Measurements from ENCODE around the gene ITGA11. TPM values are rescaled to one million over a fixed set of nuclear protein-coding genes. Genes with fewer than 3 reads are reported as not detected.

ITGA11 gene
- total and polyA plus RNA-seq, 2 of the 13 experiments (the other 11 are each of a cell fraction or from before 2014, with no cell fraction given) = not detected

DNA sequence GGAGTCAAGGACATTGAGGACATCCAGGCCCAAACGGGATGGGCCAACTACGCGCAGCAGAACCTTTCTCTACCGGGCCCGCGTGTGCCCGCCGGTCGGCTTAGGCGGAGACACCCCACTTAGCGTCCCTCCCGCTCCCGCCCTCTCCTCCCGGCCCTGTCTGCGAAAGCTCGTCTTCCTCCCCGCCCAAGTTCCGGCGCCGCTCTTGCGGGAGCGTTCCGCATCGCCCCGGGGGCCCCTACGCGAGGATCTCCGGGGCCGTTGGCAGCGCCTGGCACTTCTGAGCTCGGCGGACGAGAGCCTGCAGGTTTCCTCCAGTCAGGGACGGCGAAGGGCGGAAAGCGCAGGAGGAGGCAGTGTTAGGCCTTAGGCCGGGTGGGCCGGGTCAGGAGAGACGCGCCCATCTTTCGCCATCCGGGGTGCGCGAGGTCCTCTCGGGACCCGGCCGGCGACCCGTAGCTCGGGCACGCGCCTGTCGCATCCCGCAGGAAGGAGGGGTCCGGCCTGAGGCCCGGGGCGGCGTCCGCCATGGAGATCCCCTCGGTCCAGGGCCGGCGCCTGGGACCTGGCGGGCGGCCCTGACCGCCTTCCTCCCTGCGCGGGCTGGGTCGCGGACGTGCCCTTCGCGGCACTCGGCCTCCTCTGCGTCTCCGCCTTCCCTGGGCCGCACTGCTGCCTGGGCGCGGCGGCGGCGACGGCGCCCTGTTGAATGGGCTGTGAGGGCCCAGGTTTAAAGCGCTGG lies 154.2 kb downstream of the ITGA11 start, which contains the start of gene FEM1B (continued):
- TF ChIP-seq ZNF101 (CRISPR knock-in tag; IDR thresholded peaks at IDR 0.05; ENCODE audit: borderline replicate concordance, low read depth) = no peak
- peak; percentile 79; the same call in 1 of the 2 replicates for TF ChIP-seq KLF15 (CRISPR knock-in tag; IDR thresholded peaks at IDR 0.05; ENCODE audit: borderline replicate concordance)
- peak; percentile 36; the same call in 2 of the 3 replicates for TF ChIP-seq MXI1 (IDR thresholded peaks at IDR 0.05; ENCODE audit: borderline replicate concordance, low read depth, low read length)
- TF ChIP-seq EP300 (IDR thresholded peaks at IDR 0.05; ENCODE audit: low read depth in 2 of 2, low read length in 2 of 2) = peak; percentile 27 to 54; a peak in 1 of 4 replicates
- 0 out of 2 replicates have a peak, but pooled peaks have one; percentile 21 for TF ChIP-seq EP300 (CRISPR knock-in tag; IDR thresholded peaks at IDR 0.05; ENCODE audit: borderline replicate concordance)
- TF ChIP-seq EZH2 (conservative IDR thresholded peaks at IDR 0.05; ENCODE audit: low read depth, low read length) = no peak
- peak; percentile 94 for TF ChIP-seq ZNF274 (CRISPR knock-in tag; IDR thresholded peaks at IDR 0.05)
- TF ChIP-seq, protein P1, sequence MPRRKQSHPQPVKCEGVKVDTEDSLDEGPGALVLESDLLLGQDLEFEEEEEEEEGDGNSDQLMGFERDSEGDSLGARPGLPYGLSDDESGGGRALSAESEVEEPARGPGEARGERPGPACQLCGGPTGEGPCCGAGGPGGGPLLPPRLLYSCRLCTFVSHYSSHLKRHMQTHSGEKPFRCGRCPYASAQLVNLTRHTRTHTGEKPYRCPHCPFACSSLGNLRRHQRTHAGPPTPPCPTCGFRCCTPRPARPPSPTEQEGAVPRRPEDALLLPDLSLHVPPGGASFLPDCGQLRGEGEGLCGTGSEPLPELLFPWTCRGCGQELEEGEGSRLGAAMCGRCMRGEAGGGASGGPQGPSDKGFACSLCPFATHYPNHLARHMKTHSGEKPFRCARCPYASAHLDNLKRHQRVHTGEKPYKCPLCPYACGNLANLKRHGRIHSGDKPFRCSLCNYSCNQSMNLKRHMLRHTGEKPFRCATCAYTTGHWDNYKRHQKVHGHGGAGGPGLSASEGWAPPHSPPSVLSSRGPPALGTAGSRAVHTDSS (CRISPR knock-in tag; conservative IDR thresholded peaks at IDR 0.05) = no peak
- peak; percentile 11 to 32; a peak in 2 of 4 replicates for TF ChIP-seq NR2F1 (CRISPR knock-in tag; IDR thresholded peaks at IDR 0.05)
- TF ChIP-seq, protein P2, sequence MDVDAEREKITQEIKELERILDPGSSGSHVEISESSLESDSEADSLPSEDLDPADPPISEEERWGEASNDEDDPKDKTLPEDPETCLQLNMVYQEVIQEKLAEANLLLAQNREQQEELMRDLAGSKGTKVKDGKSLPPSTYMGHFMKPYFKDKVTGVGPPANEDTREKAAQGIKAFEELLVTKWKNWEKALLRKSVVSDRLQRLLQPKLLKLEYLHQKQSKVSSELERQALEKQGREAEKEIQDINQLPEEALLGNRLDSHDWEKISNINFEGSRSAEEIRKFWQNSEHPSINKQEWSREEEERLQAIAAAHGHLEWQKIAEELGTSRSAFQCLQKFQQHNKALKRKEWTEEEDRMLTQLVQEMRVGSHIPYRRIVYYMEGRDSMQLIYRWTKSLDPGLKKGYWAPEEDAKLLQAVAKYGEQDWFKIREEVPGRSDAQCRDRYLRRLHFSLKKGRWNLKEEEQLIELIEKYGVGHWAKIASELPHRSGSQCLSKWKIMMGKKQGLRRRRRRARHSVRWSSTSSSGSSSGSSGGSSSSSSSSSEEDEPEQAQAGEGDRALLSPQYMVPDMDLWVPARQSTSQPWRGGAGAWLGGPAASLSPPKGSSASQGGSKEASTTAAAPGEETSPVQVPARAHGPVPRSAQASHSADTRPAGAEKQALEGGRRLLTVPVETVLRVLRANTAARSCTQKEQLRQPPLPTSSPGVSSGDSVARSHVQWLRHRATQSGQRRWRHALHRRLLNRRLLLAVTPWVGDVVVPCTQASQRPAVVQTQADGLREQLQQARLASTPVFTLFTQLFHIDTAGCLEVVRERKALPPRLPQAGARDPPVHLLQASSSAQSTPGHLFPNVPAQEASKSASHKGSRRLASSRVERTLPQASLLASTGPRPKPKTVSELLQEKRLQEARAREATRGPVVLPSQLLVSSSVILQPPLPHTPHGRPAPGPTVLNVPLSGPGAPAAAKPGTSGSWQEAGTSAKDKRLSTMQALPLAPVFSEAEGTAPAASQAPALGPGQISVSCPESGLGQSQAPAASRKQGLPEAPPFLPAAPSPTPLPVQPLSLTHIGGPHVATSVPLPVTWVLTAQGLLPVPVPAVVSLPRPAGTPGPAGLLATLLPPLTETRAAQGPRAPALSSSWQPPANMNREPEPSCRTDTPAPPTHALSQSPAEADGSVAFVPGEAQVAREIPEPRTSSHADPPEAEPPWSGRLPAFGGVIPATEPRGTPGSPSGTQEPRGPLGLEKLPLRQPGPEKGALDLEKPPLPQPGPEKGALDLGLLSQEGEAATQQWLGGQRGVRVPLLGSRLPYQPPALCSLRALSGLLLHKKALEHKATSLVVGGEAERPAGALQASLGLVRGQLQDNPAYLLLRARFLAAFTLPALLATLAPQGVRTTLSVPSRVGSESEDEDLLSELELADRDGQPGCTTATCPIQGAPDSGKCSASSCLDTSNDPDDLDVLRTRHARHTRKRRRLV (CRISPR knock-in tag; IDR thresholded peaks at IDR 0.05) = peak; percentile 62; the same call in 1 of the 2 replicates
- TF ChIP-seq ZFY (CRISPR knock-in tag; IDR thresholded peaks at IDR 0.05) = peak; percentile 98
- peak; percentile 50 for TF ChIP-seq RARA (CRISPR knock-in tag; IDR thresholded peaks at IDR 0.05)
- peak; percentile 18 for TF ChIP-seq GATA4 (IDR thresholded peaks at IDR 0.05; ENCODE audit: borderline replicate concordance, low read depth)
- no peak for TF ChIP-seq TCF12 (IDR thresholded peaks at IDR 0.05)
- peak; percentile 80 for TF ChIP-seq TCF12 (CRISPR knock-in tag; IDR thresholded peaks at IDR 0.05)
- no peak for TF ChIP-seq KLF11 (CRISPR knock-in tag; IDR thresholded peaks at IDR 0.05)
- TF ChIP-seq BRCA1 (CRISPR knock-in tag; IDR thresholded peaks at IDR 0.05) = peak; percentile 91
- TF ChIP-seq, protein P3, sequence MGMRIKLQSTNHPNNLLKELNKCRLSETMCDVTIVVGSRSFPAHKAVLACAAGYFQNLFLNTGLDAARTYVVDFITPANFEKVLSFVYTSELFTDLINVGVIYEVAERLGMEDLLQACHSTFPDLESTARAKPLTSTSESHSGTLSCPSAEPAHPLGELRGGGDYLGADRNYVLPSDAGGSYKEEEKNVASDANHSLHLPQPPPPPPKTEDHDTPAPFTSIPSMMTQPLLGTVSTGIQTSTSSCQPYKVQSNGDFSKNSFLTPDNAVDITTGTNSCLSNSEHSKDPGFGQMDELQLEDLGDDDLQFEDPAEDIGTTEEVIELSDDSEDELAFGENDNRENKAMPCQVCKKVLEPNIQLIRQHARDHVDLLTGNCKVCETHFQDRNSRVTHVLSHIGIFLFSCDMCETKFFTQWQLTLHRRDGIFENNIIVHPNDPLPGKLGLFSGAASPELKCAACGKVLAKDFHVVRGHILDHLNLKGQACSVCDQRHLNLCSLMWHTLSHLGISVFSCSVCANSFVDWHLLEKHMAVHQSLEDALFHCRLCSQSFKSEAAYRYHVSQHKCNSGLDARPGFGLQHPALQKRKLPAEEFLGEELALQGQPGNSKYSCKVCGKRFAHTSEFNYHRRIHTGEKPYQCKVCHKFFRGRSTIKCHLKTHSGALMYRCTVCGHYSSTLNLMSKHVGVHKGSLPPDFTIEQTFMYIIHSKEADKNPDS (CRISPR knock-in tag; IDR thresholded peaks at IDR 0.05) = peak; percentile 74; the same call in 1 of the 2 replicates
- TF ChIP-seq ZSCAN31 (CRISPR knock-in tag; IDR thresholded peaks at IDR 0.05; ENCODE audit: low read depth) = peak; percentile 96
